ENCODE results near the gene NRIP1.
"Not testable (repeated sequence)": the region's sequence is repeated elsewhere in the genome, so short reads cannot be mapped to it uniquely, and the experiment has no call there.

NRIP1 gene

DNA sequence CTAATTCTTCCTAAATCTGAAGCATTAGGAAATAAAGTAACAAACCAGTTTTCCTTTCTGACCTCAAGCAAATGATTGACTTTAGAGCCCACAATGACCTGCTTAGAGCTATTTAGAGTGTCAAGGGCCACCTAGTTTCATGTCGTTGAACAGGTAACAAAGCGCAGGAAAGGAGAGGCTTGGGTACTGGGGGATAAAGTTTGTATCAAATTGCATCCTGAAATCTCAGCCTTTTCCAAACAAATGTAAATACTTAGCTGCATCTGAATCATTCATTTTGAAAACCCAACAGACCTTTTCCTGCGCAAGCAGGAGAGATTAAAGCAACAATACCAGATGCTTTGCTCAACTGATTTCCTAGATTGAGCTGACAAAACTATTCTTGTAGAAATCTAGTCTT, 121.2 kb downstream of the NRIP1 start:
- DNase-seq (ENCODE audit: extremely low spot score): no peak
- ChIA-PET CTCF (interaction anchor here (0.7 to 1.4 kb wide), 4 partner anchors 10 to 80 kb away, joined by 3 read pairs; no protein-coding TSS in a partner anchor), POLR2A (no interaction called here)
- no peak for TF ChIP-seq CTCF (IDR thresholded peaks at IDR 0.05; ENCODE audit: control extremely low read depth, extremely low read depth, low read depth, missing control alignments)

- ChIA-PET CTCF (interaction anchor here (0.7 to 1.4 kb wide), 3 partner anchors 18 to 79 kb away, joined by 3 read pairs; no protein-coding TSS in a partner anchor), POLR2A (no interaction called here)
- DNase-seq (ENCODE audit: extremely low spot score): no peak
These were observed 121.9 kb downstream of the NRIP1 start for GRCh38 chr21:14942801-14943490.

DNA sequence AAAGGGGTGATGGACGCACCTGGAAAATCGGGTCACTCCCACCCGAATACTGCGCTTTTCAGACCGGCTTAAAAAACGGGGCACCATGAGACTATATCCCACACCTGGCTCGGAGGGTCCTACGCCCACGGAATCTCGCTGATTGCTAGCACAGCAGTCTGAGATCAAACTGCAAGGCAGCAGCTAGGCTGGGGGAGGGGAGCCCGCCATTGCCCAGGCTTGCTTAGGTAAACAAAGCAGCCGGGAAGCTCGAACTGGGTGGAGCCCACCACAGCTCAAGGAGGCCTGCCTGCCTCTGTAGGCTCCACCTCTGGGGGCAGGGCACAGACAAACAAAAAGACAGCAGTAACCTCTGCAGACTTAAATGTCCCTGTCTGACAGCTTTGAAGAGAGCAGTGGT, 137.5 kb downstream of the NRIP1 start:
- POLR2A ChIA-PET; DNase-seq (ENCODE audit: extremely low spot score); CTCF ChIA-PET: not testable (repeated sequence)

More at GRCh38 chr21:14942801-14943490, 121.9 kb downstream of the NRIP1 start:
- no peak for TF ChIP-seq CTCF (IDR thresholded peaks at IDR 0.05; ENCODE audit: control extremely low read depth, extremely low read depth, low read depth, missing control alignments)

DNA sequence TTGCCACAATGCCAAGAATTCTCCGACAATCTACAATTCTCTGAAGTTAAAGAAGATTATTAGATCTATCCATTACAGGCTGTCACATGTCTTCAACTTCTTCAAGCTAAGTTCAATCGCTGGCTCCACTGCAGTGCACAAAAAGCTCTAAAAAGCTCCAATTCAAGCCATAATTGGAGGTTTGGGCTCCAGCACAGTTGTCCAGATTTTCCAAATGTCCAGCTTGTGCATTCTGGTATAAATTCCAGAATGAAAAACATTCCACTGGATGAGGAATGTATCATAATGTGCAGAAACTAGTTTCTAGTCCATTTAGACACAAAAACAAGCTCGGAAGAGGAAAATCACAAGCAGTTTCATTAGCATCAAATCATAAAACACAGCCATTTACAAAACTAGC, 138.6 kb downstream of the NRIP1 start:
- ChIA-PET POLR2A (no interaction called here), CTCF (interaction anchor here (1.4 kb wide), 1 partner anchor 9 kb away, joined by 7 read pairs; no protein-coding TSS in a partner anchor)
- no peak for DNase-seq (ENCODE audit: extremely low spot score)
- no peak for TF ChIP-seq CTCF (IDR thresholded peaks at IDR 0.05; ENCODE audit: control extremely low read depth, extremely low read depth, low read depth, missing control alignments)

DNA sequence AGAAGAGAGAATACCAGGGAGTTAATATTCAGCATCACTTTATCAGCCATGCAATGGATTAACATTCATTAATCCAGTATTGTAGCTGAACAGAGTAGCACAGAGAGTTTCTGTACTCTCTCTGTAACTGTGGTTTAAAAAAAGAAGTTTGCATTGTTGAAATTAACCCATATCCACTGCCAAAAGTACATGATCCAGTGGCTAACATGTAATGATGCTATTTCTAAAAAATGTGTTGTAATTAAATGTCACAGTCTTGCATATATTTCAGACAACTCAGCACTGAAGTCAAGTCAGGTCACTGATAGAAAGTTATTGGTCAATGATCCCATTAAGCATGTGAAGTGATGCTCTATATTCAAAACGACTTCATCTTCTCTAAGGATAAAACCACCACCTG, 141.3 kb downstream of the NRIP1 start:
- POLR2A ChIA-PET: no interaction called here

DNA sequence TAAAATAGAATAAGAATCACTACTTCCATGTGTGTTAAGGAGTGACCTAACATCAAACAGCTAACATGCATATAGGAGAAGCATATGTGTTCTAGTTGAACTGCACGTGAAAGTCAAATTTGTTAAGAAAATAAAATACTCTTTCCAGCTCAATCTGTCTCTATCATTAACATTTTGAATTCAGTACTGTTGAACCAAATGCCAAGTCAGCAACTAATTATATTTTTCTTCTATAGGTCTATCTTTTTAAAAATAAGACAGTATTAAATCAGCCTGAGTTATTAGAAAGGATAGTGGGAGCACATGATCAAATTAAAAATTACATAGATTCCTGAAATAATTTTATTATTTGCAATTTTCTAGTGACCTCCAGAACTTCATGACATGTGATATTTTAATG, 141.8 kb downstream of the NRIP1 start:
- no peak for TF ChIP-seq CTCF (IDR thresholded peaks at IDR 0.05; ENCODE audit: control extremely low read depth, extremely low read depth, low read depth, missing control alignments)
- DNase-seq (ENCODE audit: extremely low spot score): no peak
- CTCF ChIA-PET: interaction anchor here (1.3 kb wide), 1 partner anchor 59 kb away, joined by 3 read pairs; no protein-coding TSS in a partner anchor

More for the DNA sequence above, 141.3 kb downstream of the NRIP1 start:
- CTCF ChIA-PET: interaction anchor here (1.3 kb wide), 1 partner anchor 59 kb away, joined by 3 read pairs; no protein-coding TSS in a partner anchor
- TF ChIP-seq CTCF (IDR thresholded peaks at IDR 0.05; ENCODE audit: control extremely low read depth, extremely low read depth, low read depth, missing control alignments): no peak
- no peak for DNase-seq (ENCODE audit: extremely low spot score)

DNA sequence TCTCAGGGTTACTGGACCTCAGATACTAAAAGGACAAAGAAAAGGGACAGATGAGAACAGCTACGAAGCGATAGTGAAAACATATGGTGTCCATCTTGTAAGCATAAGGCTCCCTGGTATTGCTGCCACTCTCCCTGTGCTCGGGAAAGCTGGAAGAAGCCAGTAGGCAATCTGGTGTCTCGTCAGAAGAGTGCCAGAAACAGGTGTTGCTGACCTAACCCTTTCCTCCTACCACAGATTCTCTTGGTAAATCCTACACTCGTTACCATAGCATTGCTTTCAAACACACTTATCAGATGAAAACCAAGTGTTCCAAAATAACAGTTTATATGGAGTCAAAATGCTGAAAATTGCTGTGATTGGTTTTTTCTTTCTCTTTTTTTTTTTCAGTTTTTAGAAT, 146.3 kb downstream of the NRIP1 start:
- no peak for DNase-seq (ENCODE audit: extremely low spot score)
- ChIA-PET POLR2A (no interaction called here), CTCF (interaction anchor here (1.4 to 2.8 kb wide), 2 partner anchors 8 to 32 kb away, joined by 4 to 7 read pairs; no protein-coding TSS in a partner anchor)
- no peak for TF ChIP-seq CTCF (IDR thresholded peaks at IDR 0.05; ENCODE audit: control extremely low read depth, extremely low read depth, low read depth, missing control alignments)

More for the DNA sequence above, 141.8 kb downstream of the NRIP1 start:
- POLR2A ChIA-PET: no interaction called here
